MV-4-11 (cell line): ENCODE results near the gene ARMC12.
"Not testable (repeated sequence)": the region's sequence is repeated elsewhere in the genome, so short reads cannot be mapped to it uniquely, and the experiment has no call there.

Experiments
- DNase-seq: peaks from one replicate; lab custom pipeline; 2025; lab: John Stamatoyannopoulos, UW

Gene ARMC12

DNA sequence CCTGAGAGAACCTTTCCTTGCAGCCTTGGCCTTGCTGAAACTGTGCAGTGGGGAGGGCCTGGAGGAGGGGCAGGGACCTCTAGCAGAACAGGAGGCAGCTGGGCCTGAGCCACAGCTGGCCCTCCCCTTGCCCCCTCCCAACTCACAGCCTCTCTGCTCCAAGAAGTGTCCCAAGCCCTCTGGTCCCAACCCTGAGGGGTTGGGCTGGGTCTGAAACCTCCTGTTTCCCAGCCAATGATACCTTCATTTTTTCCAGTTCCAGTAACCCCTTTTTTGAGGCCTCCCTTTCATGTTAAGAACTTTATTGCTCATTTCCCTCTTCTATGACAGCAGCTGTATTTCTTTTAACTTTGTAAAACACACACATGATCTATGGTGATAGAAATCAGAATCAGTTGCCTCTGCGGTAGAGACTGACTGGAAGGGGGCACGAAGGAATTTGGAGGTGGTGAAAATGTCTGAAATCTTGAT is 17.9 kb upstream of the ARMC12 start:
- DNase-seq = peak; percentile 46

DNA sequence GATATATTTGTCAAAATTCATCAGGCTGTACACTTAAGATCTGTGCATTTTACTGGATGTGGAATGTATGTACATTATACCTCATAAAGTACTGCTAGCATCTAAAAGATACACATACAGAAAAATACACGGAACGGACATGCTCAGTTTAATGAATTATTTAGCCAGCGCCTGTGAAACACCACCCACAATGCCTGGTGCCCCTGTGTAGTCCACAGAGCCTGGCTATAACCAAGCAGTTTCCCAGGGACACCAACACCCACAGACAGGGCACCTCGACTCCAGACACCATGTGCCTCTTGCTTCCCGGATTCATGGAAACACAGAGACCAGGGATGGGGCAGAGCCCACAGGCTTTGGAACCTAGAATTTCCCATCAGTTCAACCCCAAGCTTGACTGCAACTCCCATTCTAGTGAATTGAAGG is 17.4 kb upstream of the ARMC12 start:
- DNase-seq = no peak

DNA sequence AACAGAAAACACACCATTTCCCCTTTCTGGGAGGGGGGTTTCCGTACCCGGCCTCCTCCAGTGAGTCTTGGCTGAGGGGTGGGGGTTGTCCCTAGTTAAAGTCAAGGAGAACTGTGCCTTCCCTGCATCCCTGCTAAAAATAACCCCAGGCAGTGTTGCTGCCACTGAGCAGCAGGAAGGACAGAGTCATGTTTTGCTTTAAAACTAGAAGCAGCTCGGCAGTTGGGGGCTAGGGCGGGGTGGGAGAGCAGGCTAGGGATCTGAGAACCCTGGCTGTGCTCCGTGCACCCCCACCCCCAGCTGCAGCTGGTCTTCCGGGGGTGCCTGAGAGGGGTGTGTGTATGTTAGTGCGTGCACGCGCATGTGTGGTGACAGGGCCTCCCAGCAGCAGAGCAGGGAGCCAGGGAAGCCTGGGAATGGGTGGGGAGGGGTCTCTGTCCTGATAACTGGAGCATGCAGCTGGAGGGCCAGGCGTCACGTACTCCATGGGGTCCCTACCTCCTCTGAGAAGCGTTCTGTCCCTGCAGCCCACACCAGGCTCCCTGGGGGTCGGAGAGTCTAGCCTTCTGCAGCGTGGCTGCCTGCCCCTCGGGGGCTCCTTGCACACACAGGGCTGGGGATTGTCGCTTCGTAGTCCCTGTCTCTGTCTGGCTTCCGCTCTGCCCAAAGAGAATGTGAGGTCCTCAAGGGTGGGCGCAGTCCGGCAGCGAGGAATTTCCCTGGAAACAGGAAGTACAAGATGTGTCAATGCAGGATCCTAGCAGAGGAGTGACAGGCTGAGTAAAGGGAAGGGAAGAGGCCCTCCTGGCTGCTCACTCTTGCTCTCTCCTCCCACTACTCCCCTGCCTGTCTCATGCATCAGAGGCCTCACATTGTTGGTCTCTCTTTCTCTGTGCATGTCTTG is 16.8 kb upstream of the ARMC12 start:
- peak; percentile 90 for DNase-seq

DNA sequence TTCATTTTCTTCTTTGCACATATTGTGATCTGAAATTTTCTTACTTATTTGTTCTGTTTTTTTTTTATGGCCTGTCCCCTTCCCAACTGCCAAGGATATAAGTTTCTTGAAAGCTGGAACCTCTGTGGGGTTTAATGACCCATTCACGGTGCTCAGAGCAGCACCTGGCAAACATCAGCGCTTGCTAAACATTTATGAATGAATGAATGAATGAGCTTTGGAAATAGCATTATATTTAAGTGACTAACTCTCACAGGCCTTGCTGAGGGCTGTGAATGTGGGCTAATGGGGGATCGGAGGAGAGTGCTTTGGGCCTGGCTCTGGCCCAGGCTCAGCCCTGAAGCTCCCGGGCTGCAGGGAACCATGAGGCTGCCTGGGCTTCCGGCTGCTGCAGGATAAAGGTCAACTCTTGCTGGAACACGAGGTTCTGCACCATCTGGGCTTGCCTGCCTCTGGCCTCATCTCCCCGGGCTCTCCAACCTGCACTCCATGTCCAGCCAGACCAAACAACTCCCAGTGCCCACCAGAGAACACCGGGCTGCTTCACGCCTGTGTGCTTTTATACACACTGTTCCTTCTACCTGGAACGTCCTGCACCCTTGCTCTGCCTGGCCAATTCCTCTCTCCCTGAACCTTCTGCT is 14.6 kb upstream of the ARMC12 start:
- no peak for DNase-seq

DNA sequence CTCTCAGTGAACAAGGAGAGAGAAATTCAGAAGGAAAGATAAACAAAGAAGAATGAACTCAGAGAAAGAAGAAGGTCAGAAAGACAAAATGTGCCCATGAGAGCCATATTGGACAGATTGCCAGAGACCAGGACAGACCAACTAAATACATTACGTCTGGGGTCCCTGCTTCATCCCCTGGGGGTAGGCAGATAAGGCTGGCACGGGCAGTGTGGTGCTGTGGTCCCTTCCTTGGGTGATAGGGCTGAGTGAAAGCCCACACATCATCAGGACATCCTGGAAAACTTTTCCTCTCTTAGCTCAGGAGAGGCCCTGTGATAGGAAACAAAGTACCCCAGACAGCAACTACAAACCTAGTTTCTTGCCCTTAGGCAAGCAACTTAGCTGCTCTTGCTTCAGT is 13.2 kb upstream of the ARMC12 start:
- no peak for DNase-seq

DNA sequence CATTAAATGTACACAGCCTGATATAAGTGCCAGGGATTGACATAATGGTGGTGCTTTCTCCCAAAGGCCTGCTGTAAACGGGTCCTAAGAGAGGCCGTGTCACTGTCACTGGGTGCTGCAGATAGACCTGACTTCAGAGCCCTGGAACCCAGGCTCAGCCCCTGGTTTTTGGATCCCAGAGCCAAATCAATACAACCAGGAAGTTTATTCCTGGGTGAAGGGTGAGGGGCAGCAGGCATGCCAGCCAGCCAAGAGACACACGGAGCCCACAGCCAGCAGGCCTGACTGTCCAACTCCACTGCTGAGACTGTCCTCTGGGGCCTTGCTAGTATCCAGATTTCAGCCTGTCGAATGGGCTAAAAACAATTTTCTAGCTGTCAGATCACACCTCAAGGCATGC is 12.8 kb upstream of the ARMC12 start:
- DNase-seq = no peak

DNA sequence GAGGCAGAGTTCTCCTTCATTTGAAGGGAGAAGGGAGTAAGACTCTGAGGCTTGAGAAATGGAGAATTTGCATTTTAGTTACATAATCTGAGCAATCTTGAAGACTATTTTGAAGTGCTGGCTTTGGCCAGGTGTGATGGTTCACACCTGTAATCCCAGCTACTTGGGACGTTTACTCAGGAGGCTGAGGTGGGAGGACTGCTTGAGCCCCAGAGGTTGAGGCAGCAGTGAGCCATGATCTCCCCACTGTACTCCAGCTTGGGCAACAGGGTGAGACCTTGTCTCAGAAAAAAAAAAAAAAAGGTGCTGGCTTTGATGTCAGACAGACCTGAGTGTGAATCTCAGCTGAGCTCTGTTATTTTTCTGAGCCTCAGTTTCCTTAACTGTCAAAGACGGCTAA is 12.4 kb upstream of the ARMC12 start:
- no peak for DNase-seq

DNA sequence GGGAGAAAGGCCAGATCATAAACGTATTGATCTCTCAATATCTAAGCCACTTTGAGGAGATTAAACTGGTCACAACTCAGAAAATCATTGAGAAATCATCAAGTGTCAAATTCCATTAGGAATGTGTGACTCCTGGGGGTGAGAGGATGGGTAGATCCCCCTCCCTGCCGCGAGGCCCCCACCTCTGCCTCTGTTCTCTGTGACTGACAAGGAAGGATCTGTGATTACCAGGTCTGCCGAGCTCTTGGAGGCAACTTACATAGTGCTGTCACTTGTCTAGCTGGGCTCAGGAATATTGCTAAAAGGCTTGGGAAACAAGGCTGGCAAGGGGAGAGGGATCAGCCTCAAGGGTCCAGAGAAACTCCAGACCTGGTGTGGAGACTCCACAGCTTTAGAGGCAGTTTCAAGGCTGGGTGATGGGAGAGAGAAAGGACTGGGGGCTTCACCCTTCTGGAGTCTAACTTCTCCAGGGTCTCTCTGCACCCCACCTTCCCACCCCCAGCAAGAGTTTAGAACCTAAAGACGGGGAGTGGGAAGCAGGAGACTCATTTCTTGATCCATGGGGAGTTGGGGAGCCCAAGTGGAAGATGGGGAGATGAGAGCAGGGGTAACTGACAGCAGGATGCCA is 11.6 kb upstream of the ARMC12 start:
- DNase-seq = no peak

DNA sequence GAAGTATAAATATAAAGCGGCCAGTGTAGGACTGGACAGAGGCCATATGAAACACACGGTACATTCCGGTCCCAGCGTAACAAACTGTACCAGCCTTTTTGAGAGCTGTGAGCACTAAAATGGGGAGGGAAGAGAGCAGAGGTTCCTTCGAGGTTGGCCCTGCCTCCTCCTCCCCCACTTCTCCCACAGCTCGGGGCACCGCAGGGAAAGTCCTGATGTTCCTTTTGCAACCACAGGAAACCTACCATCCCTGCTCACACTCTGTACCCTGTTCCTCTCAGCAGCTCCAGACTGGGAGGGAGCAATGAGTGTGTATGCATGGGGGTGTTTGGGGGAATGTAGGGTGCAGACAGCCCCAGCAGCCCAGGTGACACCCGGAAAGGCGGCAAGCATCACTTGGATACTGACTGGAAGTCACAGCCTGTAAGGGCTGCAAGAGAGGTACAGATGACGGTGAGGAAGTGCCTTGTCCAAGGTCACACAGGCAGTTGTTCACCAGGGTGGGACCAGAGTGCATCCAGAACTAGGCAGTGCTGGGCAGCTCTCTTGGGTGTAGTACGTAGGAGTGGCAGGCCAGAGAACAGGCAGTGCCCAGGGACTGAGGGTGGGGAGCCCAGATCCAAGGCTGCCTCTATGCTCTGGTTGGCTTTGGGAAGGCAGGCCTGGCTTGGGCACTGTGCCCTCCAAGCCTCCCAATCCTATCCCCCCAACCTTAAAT is 11.0 kb upstream of the ARMC12 start:
- DNase-seq = peak; percentile 48

DNA sequence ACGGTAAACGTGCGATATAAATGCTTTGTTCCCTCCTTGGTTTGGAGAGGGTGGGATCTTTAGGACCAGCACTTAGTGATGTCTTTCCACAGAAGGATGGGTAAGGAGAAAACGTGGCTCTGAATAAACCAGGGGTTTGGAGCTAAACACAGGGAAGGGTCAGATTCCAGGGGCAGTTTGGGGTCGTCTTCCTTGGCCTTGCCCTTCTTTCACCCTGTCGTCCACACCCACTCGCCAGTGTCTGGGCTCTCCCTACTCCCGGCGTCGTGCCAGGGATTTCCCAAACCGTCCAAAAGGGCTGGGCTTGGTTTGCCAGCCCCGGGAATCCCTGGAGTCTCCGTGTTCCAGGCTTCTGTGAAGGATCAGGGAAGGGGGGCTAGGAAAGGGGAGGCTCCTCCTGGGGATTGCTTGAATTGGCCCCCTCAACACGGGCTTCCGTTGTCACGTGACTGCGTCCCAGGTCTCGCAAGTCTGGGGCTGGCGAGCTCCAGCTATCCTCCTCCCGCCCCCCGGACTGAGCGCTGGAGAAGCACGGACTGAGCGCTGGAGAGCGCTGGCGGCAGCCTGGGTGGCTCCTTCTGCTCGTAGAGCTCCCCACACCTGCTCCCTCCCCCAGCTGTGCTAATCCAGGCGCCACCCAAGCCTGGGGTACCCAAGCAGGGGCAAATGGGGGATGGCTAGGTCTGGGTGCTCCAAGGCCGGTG is 9.4 kb upstream of the ARMC12 start:
- peak; percentile 59 for DNase-seq

DNA sequence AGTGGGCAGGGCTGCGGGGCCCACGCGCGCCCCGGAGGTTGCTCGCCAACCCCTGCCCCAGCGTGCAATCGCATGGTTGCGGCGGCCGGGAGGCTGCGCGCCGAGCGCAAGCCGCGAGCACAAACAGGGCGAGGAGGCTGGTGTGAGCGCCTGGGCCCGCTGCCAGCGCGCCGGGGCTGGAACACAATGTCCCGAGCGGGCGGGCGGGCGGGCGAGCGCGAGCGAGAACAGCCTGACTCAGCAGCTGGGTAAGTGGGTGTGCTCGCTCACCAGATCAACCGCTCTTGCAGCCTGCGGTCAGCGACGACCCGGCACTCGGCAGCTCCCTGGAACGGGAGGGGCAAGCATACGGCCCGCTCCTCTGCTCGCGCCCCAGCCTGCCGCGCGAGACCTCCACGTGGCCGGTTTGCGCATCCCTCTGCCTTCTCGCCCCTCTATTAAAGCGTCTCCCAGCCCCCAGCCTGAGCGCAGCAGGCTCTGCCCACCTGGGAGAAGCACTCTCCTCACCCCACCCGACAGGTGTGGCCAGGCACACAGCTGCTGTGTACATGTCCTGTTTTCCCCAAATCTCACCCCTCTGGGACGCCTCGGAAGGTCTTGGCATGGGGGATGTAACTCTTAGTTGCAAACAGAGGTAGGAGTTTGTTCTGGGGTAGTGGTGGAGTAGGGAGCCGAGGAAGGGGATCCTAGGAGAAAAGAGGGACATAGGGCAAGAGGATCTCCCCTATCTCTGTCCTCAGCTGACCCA is 8.7 kb upstream of the ARMC12 start:
- DNase-seq = peak; percentile 92

DNA sequence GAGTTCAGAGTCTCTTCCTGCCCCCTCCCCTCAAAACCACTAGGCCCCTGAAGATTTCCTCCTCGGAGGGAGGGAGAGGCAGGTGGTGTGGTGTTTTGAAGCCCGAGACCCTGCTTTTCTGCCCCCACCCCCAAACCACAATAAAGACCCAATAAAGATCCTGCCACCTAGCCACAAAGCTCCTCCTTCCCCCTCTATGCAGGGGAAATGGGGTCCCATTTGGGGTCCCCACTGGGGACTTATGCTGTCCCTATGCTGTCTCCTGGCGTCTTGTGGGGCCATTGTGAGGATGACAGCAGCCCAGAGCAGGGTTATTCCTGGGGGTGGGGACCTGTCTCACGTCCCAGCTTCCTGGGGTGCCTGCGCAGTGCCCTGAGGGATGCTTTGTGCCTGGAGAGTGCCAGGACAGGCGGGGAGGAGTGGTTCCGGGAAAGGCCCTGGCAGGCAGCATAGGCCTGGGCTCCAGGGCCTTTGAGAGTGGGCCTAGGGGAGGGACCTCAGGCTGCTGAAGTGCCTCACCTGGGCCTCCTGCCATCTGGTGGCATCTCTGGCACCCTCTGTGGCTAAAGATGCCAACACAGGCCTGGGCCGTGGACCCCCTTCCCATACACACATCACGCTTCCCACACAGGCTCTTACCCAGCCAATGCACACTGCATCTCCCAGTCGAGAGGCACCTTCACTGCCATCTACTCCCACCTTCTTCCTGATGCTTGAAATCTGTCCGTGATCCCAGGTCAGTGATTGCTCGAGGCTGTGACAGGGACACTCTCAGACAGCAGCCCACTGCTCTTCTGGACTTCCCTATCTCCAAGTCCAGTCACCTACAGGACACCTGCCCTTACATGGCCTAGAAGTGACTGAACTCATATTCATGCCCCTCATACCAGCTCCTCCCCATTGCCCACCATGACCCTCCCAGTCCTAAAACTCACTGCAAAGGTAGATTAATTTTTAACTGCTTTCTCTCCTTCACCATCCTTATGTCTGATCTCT is 7.9 kb upstream of the ARMC12 start:
- DNase-seq = no peak

DNA sequence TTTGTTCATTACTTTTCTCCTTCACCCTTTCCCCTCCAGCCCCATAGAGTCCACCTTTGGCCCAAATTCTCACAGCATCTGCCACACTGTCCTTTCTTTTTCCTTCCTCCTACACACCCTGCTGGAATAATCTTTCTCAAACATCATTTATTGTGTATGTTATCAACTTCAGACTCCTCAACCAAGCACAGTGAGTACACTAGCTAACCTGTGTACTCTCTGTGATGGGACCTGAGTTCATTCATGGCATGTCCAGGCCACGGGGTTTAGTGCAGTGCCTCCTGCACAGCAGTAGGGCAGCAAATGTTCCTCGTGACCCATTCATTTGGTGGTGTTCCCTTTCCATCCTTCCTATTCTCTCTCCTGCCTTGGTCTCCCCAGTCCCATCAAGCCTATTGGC is 7.1 kb upstream of the ARMC12 start:
- no peak for DNase-seq

DNA sequence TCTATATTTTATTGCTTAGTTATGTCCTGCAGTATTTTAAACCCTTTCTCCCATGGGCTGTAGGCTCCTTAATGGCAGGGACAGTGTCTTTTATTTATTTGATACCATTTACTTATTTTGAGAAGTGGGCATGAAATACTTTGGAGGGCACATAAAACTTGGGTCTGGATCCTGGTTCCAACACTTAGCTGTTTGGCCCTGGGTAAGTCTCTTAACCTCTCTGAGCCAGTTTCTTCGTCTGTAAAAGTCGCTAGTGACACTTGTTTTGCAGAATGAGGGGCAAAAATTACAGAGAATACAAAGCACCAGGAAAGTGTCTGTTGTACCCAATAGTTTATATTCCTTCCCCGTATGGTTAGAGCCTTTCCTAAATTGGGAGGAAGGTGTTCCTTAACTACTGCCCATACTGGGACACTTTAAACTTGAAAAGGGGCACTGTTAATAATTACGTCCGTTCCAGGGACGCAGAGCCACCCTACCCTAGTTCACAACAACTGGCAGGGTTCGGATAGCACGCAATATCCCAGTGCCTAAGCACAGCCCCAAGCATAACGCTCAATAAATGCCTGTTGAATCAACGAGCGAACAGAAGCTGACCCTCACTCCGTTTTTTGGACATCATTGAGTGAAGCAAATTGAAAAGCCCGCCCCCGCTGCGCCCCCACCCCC is 6.0 kb upstream of the ARMC12 start:
- no peak for DNase-seq

DNA sequence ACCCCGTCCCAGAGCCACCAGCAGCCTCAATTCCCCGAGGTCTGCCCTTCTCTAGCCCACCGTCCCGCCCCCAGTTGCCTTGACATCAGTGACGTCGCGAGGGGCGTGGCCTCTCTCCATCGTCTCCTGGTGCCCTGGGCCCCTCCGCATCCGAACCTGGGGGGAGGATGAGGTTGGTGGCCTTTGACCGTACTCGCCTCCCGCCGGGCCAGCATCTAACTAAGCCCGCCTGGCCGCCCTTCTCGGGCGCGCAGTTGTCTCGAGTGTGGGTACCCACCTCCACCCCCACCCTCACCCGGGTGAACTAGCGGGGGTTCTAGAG is 5.5 kb upstream of the ARMC12 start:
- peak; percentile 27 for DNase-seq

DNA sequence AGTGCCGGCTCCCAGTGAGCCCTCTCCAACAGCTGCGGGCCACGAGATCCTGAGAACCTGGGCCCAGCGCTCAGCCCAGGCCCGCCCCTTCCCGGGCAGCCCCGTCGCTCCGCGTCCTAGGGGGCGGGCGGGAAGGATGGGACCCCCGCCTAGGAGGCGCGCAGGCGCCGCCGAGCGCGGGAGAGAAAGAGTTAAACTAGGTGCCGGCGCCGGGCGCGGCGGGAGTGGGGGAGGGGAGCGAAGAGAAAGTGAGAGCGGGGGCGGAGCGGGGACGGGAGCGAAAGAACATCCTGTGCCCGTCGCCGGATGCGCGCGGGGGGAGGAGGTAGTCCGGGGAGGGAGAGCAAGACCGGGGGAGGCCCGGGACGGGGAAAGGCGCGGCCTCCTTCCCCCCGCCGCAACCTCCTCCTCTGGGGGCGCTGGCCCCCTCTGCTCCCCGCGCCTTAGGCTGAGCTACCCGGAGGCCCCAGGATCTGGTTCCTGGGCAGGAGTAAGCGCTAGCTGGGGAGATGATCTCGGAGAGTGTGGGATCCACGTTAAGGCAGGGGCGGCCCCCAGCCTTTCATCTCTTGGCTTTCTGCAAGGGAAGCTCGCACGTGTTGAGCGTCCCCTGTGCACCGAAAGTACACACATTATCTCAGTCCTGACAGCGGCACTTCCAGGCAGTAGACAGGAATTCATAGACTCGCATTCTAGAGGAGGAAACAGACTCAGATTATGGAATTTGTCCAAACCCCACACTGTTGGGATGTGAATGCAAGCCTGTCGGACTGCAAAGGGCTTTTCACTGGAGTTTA is 4.9 kb upstream of the ARMC12 start:
- DNase-seq = peak; percentile 51

DNA sequence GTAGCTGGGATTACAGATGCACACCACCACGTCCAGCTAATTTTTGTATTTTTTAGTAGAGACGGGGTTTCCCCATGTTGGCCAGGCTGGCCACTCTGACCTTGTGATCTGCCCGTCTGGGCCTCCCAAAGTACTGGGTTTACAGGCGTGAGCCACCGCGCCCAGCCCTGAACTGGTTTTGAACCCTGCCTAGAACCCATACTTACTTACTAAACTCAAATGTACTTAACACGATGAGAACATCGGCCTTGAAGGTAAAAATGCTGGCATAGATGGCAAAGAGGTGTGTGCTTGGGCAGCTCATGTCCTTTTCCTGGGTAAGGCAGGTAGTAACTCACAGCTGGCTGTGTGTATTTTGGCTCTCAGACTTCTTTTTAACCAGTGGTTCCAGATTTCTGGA is 3.2 kb upstream of the ARMC12 start:
- DNase-seq = no peak

DNA sequence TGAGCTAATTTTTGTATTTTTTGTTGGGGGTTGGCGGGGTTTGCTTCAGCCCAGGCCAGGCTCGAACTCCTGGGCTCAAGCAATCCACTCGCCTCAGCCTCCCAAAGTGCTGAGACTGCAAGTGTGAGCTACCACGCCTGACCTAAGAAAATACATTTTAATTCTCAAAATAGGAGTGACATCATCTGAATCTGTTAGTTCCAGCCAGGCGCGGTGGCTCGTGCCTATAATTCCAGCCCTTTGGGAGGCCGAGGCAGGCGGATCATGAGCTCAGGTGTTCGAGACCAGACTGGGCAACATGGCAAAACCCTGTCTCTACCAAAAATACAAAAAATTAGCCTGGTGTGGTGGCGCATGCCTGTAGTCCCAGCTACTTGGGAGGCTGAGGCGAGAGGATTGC is 2.5 kb upstream of the ARMC12 start:
- DNase-seq = not testable (repeated sequence)
